ENCODE measurements around the gene SNAPC2. TPM values are rescaled to one million over a fixed set of nuclear protein-coding genes. Genes with fewer than 3 reads are reported as not detected.

The SNAPC2 gene
- total and polyA plus RNA-seq, 4 donors: 7.6 to 32.1 (median 21.1) TPM

DNA sequence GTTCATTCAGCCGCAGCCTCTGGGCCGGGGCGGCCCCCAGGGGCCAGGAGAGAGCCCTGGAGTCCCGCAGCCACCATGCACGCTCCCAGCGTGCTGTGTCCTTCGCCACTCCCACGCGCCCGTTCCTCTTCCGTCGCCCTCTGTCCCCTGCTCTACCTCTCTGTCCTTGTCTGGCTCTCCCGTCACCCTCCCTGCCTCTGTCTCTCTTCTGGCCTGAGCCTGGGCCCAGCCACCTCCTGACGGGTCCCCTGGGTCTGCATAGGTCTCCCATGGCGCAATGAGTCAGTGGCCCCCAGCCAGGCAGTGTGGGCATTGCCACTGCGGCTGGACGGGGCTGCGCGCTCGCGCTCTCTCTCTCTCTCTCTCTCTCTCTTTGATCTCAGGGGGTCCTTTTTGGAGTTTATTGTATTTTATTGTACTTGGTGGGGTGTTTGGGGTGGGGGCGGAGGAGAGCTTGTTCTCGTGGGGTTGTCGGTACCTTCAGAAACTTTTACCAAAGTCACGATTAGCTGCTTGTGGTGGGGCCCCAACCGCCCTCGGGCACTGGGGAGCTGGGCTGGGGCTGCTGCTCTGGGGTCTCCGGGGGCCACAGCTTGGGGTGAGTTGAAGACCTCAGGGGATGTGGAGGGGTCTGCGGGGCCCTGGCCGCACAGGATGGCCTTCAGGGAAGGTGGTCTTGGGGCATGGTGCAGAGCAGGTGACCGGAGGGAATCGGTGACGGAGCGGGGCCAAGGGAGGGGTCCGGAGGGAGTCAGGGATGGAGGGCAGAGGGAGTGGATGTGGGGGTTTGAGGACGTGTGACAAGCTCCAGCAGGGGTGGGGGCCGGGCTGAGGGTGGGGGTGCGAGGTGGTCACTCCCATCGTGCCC lies 7.2 kb upstream of the SNAPC2 start:
- WGBS, 2 donors: 94 to 95% methylated on average over 39 of the region's 39 CpGs
- Histone ChIP-seq H3K4me1 (ENCODE audit: control insufficient read depth in 5 of 5, insufficient read depth in 5 of 5, low read length in 5 of 5) (peaks cover 0 to 16% (median 0%) of the 10 kb centered on the region in 5 donors), H3K9ac (ENCODE audit: insufficient read depth in 1 of 2, low read length in 2 of 2) (no peak overlapping the region), H3K27ac (ENCODE audit: low read depth in 1 of 2, low read length in 1 of 2) (no peak overlapping the region), H3K4me3 (no peak overlapping the region), H3K36me3 (ENCODE audit: control insufficient read depth in 4 of 4, insufficient read depth in 4 of 4, low read length in 4 of 4) (peaks cover 5 to 44% (median 11%) of the 10 kb centered on the region in 4 donors), H3K27me3 (ENCODE audit: control insufficient read depth in 3 of 3, insufficient read depth in 3 of 3, low read length in 2 of 3) (peaks cover 0 to 26% (median 20%) of the 10 kb centered on the region in 3 donors), H3K9me3 (ENCODE audit: control insufficient read depth in 4 of 4, insufficient read depth in 3 of 4, low read length in 3 of 4) (peaks cover 0 to 22% (median 0%) of the 10 kb centered on the region in 4 donors)
- DNase-seq (no peak), ATAC-seq (ENCODE audit: insufficient read depth, low FRiP score) (no peak)
- TF ChIP-seq, protein P1, sequence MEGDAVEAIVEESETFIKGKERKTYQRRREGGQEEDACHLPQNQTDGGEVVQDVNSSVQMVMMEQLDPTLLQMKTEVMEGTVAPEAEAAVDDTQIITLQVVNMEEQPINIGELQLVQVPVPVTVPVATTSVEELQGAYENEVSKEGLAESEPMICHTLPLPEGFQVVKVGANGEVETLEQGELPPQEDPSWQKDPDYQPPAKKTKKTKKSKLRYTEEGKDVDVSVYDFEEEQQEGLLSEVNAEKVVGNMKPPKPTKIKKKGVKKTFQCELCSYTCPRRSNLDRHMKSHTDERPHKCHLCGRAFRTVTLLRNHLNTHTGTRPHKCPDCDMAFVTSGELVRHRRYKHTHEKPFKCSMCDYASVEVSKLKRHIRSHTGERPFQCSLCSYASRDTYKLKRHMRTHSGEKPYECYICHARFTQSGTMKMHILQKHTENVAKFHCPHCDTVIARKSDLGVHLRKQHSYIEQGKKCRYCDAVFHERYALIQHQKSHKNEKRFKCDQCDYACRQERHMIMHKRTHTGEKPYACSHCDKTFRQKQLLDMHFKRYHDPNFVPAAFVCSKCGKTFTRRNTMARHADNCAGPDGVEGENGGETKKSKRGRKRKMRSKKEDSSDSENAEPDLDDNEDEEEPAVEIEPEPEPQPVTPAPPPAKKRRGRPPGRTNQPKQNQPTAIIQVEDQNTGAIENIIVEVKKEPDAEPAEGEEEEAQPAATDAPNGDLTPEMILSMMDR (IDR thresholded peaks at IDR 0.05; ENCODE audit: control extremely low read depth, extremely low read depth): no peak

GRCh38 chr19:7913652-7914051 lies 6.5 kb upstream of the SNAPC2 start:
- 88 to 89% methylated on average over 10 of the region's 10 CpGs for WGBS, 2 donors
- peaks cover 5 to 44% (median 11%) of the 10 kb centered on the region in 4 donors for H3K36me3 ChIP-seq (ENCODE audit: control insufficient read depth in 4 of 4, insufficient read depth in 4 of 4, low read length in 4 of 4)

GRCh38 chr19:7914099-7914498 lies 6.0 kb upstream of the SNAPC2 start:
- H3K27me3 ChIP-seq (ENCODE audit: control insufficient read depth in 3 of 3, insufficient read depth in 3 of 3, low read length in 2 of 3): peaks cover 0 to 37% (median 28%) of the 10 kb centered on the region in 3 donors
- ATAC-seq (ENCODE audit: insufficient read depth, low FRiP score): no peak

More at GRCh38 chr19:7913652-7914051, 6.5 kb upstream of the SNAPC2 start:
- Histone ChIP-seq H3K27me3 (ENCODE audit: control insufficient read depth in 3 of 3, insufficient read depth in 3 of 3, low read length in 2 of 3) (peaks cover 0 to 33% (median 25%) of the 10 kb centered on the region in 3 donors), H3K4me1 (ENCODE audit: control insufficient read depth in 5 of 5, insufficient read depth in 5 of 5, low read length in 5 of 5) (peaks cover 0 to 18% (median 0%) of the 10 kb centered on the region in 5 donors), H3K9me3 (ENCODE audit: control insufficient read depth in 4 of 4, insufficient read depth in 3 of 4, low read length in 3 of 4) (peaks cover 0 to 20% (median 0%) of the 10 kb centered on the region in 4 donors), H3K27ac (ENCODE audit: low read depth in 1 of 2, low read length in 1 of 2) (no peak overlapping the region), H3K4me3 (no peak overlapping the region), H3K9ac (ENCODE audit: insufficient read depth in 1 of 2, low read length in 2 of 2) (no peak overlapping the region)
- TF ChIP-seq, protein P1 (IDR thresholded peaks at IDR 0.05; ENCODE audit: control extremely low read depth, extremely low read depth): no peak
- no peak for DNase-seq
- no peak for ATAC-seq (ENCODE audit: insufficient read depth, low FRiP score)

More at GRCh38 chr19:7914099-7914498, 6.0 kb upstream of the SNAPC2 start:
- Histone ChIP-seq H3K9ac (ENCODE audit: insufficient read depth in 1 of 2, low read length in 2 of 2) (no peak overlapping the region), H3K4me1 (ENCODE audit: control insufficient read depth in 5 of 5, insufficient read depth in 5 of 5, low read length in 5 of 5) (peaks cover 0 to 18% (median 0%) of the 10 kb centered on the region in 5 donors), H3K36me3 (ENCODE audit: control insufficient read depth in 4 of 4, insufficient read depth in 4 of 4, low read length in 4 of 4) (peaks cover 5 to 40% (median 11%) of the 10 kb centered on the region in 4 donors), H3K27ac (ENCODE audit: low read depth in 1 of 2, low read length in 1 of 2) (no peak overlapping the region), H3K9me3 (ENCODE audit: control insufficient read depth in 4 of 4, insufficient read depth in 3 of 4, low read length in 3 of 4) (peaks cover 0 to 20% (median 0%) of the 10 kb centered on the region in 4 donors), H3K4me3 (no peak overlapping the region)
- DNase-seq: no peak
- 69 to 83% methylated on average over 12 of the region's 12 CpGs for whole genome bisulfite sequencing, 2 donors
- TF ChIP-seq, protein P1 (IDR thresholded peaks at IDR 0.05; ENCODE audit: control extremely low read depth, extremely low read depth): no peak

Measured in lung (tissue), 12 donors.